Stimulated activated CD4-positive, alpha-beta T cell treated with anti-CD3 and anti-CD28 coated beads, Interleukin-4, amount 100 ng/mL, for 1 hour (primary cell): ENCODE measurements around the gene TRABD2A.

Experiments used
- DNase-seq: peaks from one replicate; pipeline ENCODE4 v3.0.0-alpha.2; 2020

The TRABD2A gene

GRCh38 chr2:84904151-84904550, 23.3 kb upstream of the TRABD2A start:
- no peak for DNase-seq

- no peak for DNase-seq
Observed at GRCh38 chr2:84902526-84902925, 21.6 kb upstream of the TRABD2A start.

DNA sequence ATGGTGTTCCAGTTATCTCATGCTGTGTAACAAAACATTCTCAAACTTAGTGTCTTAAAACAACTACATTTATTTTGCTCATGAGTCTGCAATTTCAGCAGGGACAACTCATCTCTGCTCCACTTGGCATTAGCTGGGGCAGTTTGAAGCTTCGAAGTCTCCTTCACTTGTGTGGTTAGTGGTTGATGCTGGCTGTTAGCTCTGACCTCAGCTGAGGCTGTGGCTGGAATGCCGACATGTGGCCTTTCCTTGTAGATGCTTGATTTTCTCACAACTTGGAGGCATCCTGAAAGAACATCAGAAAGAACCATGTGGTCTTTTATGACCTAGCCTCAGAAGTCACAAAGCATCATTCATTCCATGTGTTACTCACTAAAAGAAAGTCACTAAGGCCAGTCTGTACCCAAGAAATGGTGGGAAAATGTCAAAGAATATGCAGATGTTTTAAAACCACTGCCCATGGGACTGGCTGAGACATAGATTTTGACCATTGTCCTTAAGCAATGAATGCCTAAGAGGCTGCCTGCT, 20.8 kb upstream of the TRABD2A start:
- DNase-seq: no peak

GRCh38 chr2:84900971-84901370, 20.1 kb upstream of the TRABD2A start:
- no peak for DNase-seq

DNA sequence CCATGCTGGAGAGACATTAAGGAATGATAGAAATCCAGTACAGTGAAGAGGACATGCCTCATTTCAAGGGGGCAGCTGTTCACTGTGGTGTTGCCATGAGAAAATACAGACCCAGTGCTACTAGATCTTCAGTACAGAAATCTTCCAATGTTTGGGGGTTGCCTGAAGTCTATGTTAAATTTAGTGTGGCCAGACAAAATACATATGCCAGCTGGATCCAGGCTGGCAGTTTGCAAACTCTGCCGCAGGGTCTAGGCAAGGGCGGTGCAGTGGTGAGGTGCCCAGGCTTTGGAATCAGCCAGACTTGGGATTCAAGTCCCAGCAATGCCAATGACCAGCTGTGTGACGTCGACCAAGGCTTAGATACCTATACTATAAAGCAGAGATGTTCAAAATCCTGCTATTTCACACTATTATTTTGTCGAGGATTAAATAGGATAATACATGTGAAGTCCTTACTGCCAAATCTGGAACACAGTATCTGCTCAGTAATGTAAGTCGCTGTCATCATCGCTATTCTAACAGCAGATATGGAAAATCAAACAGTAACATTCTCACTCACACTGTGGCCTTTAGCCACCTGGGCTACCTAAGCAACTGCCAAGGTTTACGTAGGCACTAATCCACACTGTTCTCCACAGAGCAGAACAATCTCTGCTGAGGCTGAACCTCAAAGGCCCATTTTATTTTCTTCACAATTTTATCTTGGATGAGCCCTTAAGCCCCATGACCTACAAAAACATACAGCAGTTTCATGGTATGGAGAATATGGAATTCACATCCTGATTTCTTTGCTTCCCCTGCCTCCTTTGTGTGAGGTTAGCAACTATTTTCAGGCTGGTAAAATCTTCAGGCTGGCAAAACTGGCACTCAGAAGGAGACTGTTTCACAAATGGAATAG, 18.7 kb upstream of the TRABD2A start:
- DNase-seq: no peak

DNA sequence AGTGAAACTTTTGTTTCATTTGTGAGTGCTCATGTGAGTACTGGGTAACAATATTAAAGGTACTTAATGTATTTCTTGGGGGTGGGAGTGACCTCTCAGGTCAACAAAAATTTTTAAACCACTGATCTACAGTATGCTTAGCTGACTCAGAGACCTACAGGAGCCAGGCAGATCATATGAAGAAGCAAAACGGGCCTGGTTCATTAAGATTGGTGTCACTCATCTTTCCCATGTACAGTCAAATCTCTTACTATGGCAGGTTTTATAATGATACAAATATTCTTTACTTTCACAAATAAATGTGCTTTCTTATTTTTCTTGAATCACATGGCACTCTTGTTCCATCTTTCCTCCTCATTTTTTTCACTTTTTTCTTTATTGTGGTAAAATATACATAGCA, 16.9 kb upstream of the TRABD2A start:
- DNase-seq: no peak

GRCh38 chr2:84896567-84896966, 15.7 kb upstream of the TRABD2A start:
- no peak for DNase-seq

DNA sequence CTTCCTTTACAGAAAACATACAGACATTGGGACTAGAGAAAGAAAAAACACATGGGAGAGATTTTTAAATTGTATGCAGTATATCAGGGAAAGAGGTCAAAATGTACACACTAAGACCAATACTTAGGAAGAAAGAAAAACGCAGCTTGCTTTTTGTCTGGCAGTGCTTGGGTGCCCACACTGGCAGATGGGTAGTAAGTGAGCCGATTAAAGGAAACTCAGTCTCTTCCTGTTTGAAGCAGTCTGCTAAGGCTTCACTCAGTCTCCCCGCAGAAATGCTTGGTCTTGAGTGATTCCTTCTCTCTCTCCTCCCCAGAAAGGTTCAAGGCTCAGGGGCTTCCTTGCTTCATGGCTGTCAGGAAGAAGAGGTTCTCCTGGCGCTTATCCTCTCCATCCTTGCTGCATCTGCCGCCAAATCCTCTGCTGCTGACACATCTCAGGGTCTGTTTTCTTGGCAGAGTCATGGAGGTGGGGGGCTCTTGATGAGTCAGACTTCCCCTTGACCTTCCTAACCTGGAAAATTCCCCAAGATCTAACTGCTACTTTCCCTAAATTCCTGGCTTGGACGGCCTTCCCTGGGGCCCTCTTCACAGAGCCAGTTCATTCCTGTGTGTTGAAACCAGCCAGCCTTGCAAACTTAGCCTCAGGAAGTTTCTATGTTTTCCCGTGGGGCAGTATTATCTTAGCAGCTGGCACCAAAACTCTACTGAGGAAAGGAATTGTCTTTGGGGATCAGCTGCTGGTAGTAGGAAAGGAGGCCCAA, 14.1 kb upstream of the TRABD2A start:
- no peak for DNase-seq

DNA sequence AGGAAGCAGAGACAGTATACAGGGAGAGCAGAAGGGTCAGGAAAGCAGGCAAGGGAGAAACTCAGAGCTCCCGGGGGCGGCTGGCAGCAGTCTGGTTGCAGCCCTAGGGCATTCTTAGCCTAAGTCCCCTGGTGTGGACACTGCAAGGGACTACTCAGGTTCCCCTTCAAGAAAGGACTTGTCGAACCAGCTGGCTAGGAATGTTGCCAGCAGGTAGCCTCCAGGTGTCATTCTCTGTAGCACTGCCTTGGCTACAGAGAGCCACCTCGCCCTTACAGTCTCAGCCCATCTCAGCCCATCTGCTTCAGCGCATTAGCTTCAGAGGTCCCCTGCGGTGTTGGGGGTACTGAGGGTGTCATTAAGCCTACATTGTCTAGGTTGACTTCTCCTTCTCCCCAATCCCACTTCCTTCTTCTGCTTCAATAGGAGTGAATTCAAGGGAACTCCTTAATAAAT, 13.3 kb upstream of the TRABD2A start:
- no peak for DNase-seq

DNA sequence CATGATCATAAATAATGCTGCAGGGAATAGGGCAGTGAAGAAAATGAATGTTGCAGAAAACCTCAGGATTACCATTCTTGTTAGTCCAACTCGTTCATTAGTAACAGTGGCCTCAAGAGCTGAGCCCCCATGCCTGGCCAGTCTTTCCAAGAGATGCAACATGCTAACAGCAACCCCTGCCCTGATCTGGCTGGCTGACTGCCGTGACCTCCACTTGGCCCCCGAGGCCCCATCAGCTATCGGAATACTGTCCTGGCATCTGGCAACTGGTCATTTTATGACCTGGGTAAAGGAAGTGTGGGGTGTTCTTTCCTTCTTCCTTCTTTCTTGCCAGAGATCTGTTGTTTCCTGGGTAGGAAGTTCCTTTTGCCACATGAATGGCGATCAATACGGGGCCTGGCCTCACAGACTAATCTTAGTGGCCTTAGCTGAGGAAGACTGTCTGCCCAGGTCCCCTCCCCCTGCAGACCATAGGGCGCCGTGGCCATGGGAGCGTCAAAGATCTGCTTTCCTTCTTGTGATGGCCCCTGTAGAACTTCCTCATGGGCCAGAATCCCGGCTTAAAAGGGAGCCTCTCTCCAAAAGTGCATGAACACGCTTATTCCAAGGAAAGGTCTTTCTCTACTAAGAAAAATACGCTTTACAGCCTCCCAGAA, 10.6 kb upstream of the TRABD2A start:
- no peak for DNase-seq

DNA sequence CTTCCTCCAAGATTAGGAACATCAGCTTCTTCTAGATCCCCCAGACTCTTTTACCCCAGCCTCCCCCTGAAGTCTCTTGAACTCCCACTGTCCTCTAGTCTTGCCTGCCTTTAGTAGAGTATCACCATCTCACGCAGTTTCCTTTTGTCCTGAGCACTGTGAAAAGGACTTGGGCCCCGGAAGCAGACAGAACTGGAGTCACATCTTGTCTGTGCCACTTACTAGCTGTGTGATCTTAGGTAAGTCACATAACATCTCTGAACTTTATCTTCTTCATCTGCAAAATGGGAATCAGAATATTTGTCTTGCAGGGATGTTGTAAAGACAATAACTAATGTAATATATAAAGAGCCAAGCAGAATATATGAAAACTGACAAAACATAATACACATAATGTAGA, 8.4 kb upstream of the TRABD2A start:
- DNase-seq: no peak

- DNase-seq: peak; percentile 32
Observed at GRCh38 chr2:84888401-84889276, 7.8 kb upstream of the TRABD2A start.

GRCh38 chr2:84886791-84887190, 5.9 kb upstream of the TRABD2A start:
- no peak for DNase-seq

DNA sequence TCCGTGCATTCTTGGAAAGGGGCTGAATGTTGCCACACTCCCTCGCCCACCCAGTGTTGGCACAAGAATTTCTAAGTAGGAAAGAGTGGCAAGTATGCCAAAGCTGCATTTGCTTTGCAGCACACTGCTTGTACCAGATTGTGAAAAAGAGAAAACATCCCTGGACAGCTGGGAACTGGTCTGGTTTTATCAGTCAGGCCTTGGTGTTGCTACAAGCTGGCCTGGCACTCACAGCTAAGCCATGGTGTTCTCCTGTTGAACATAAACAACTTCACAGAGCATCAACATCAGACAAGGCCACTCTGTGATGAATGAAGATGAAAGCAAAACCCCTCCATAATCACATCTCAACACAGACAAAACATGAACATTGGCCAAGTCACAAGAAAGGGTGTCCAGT, 4.2 kb upstream of the TRABD2A start:
- DNase-seq: no peak

- no peak for DNase-seq
Observed at GRCh38 chr2:84884449-84884848, 3.6 kb upstream of the TRABD2A start.

- DNase-seq: no peak
Observed at GRCh38 chr2:84882775-84883550, 2.1 kb upstream of the TRABD2A start.

GRCh38 chr2:84882414-84882738, 1.5 kb upstream of the TRABD2A start:
- no peak for DNase-seq

DNA sequence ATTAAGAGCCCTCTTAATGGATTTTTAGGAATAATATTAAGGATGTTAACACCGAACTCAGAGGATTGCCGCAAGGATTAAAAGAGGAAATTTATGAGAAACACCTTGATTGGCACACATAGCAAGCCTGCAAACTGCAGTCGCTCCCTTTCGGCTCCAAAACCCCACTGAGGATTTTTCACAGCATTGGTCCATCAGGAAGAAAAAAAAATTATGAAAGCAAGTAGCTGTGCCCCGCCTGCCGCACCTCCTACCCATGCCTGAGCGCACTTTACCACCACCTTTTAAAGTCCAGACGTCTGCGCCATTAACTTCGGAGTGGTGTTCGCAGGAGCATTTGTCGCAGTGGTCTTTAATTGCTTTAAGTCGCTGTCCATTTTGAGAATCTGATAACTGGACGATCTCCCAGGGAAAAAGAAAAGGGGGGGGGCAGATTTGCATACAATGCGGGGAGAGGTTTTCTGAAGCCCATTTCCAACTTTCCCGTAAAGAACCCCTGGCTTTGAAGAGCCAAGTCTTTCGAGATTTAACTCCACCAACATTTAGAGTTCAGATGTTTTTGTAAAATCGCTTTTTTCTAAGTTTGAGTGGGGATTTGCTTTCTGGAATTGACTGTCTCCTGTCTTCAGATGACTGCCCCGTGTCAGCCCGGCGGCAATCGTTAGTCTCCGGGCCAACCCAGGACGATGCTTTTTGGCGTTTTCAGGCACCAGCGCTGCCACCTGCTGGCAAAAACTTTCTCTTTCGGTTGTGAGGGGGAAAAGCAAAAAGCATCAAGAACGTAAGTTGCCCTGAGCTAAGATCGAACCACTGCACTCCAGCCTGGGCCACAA, 913 bp upstream of the TRABD2A start:
- peak; percentile 86 for DNase-seq

DNA sequence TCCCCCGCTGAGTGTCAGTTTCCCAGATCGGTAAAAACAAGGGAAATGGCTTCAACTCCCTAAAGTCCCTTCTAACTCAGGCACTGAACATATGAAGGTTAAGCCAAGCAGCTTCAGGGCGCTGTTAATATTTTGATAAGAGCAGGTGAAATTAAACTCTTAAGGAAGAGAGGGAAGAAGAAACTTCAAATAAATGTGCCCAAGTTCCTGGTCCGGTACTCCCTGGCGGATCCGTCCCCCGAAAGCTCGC, 564 bp downstream of the TRABD2A start:
- no peak for DNase-seq

DNA sequence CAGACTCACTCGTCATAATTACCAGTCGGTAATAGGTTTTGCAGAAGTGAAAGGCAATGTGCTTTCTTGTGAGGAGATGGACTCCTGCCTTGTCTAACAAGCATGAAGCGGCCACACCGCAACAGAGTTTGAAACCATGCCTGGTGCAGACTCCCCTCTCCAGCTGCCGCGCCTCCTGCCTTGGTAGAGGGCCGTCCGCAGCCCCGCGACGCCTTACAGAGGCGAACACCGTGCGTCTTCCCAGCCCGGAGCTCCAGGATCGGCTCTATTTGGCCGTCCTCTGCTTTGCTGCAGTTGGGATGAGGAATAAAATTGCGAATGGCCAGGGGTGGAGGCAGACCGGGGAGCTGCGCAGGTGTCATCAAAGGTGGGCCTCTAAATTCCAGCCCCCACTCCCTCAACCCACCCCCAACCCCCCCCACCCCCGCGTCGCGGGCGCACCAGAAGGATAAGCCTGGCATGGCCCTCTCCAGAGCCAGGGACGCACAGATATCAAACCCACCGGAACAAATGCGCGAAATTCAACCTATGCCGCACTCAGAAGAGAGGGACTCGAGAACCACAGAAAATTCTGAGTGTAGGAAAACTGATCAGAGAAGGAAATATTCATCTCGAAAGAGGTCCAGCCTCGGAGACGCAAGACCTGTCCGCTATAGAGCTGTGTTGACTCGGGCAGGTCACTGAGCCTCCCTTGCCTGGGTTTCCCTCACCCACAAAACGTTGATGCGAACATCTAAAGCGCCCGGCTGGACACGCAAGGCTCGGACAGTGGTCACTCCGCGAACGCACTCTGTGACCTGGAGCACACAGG, 1.1 kb downstream of the TRABD2A start:
- DNase-seq: peak; percentile 39
